Superior temporal gyrus (tissue), 1 donor: Measurements from ENCODE around the gene PGA3.
"Not testable (repeated sequence)": the region's sequence is repeated elsewhere in the genome, so short reads cannot be mapped to it uniquely, and the experiment has no call there.

Experiments used
- DNase-seq: peaks from one replicate; pipeline ENCODE4 v3.0.0-alpha.2; 2016; ENCODE audit errors: extremely low spot score

Gene PGA3

DNA sequence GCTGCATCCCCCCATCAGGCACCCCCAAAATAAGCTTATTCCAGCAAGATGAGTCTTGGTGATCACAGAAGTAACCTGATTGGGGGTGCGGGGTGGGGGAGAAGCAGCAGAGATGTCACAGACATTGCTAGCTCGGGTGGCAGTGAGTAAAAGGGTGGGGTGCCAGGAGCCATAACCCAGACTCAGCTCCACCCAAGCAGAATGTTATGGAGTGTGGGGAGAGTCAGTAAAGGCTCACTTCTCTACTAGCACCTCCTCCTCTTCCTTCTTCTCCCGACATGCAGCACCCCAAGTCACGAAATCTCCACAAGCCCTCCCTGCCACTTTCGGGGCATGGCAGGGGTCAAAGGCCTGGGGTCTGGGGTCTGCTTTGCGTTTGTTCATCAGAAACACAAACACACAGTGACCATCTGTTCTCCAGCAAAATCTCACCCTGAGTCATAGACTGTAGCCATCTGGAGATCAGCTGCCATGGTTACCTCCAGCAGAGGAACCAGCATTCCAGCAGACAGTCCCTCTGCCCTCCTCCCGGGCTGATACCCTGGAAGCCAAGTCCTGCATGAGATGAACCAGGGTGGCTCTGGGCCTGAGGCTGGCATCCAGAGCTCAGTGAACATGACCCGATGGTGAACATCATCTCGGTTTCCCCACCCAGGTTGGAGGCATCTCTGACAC, 4.5 kb downstream of the PGA3 start:
- not testable (repeated sequence) for DNase-seq

DNA sequence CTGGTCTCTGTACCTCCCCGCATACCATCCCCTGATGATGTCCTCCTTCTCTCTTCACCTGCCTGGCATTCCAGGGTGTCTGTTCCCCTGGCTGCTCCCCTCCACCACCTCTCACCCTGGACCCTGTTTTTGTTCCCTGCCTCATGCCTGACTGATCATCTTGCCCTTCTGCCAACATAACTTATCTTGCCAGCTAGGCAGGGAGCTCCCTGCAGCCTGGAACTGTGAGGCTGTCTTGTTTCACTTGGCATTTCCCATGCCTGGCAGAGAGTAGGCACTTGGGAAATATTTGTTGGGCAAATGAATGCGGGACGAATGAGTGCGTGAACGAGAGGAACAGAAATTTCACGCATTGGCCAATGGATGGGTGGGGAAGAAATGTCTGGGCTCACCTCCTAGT, 7.3 kb downstream of the PGA3 start:
- DNase-seq = not testable (repeated sequence)

- not testable (repeated sequence) for DNase-seq
Observed at GRCh38 chr11:61211327-61211952, 8.1 kb downstream of the PGA3 start.

GRCh38 chr11:61212202-61212601, 8.9 kb downstream of the PGA3 start:
- not testable (repeated sequence) for DNase-seq

DNA sequence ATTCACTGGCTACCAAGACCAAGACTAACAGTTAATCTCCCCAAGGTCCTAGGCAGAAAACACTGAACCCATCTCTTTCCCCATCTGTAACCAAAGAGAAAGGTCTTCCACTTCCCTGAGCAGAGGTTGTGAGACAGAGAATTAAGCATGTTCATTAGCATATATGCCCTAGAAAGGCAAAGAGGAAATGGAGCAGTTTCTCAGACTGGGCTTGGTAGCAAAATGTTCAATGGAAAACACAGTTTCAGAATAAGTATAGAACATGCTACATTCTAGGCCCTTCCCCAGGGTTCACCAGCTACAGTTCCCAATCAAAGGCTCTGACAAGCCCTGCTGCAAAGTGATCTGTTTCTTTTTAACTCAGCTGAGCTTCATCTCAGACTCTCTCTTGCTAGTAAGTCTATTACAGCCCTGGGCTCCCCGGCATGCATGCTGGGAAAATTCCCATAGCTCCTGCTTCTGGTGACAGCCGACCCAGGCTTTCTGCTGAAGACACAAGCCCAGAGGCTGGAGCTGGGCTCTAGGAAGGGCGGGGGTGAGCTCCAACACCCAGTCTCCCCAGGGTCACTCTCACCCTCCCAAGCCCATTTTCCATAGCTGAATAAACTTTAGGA, 10.5 kb downstream of the PGA3 start:
- DNase-seq = not testable (repeated sequence)

DNA sequence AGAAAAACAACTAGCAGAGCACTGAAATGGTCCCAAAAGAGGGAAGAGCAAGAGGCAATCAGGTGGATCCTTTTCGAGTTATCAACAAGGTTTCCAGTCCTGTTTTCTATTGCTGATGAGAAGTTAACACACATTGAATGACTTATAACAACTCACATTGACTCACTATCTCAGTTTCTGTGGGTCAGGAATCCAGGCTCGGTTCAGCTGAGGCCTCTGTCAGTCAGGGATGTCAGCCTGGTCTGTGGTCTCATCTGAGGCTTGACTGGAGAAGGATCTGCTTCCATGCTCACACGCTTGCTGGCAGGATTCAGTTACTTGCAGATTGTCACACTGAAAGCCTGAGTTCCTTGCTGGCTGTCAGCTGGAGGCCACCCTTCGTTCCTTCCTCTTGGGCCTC, 15.0 kb downstream of the PGA3 start:
- DNase-seq = not testable (repeated sequence)

DNA sequence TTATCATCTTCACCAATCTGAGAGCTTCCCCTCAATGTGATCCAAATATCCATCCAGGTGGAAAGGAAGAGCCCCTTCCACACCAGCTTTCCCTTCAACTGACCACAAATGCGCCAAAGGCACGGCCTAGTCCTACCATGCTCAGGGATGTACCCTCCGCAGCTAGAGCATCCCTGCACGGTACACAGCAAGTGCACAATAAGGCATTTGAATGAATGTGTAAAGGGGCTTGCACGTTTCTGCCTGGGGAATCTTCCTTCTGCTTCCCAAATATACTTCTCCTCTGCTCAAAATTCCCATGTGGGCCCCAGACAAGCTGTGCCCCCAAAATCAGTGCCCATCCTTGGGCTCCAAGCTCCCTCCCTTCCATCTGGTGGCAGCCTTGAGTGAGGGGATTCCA, 15.7 kb downstream of the PGA3 start:
- DNase-seq = not testable (repeated sequence)

DNA sequence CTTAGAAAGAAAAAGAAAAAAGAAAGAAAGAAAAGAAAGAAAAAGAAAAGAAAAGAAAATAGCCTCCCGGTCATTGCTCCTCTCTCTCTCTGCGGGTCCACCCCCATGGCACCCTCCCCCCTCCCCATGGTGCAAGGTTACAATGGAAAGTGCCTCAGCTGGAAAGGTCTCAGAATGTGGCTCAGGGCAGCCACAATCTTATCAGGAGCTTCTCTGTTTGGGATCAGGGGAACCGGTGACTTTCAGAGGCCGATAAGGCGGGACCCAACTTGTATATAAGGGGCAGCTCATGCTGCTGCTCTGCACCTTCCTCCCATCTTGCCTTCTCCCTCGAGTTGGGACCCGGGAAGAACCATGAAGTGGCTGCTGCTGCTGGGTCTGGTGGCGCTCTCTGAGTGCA, 18.7 kb downstream of the PGA3 start, which contains the start of gene PGA4:
PGA4 (plus strand) TSS at position 301 of the 400 bp plus-strand sequence; CDS start at position 355, 54 bp downstream.
- DNase-seq = not testable (repeated sequence)

- DNase-seq = not testable (repeated sequence)
Observed at GRCh38 chr11:61222692-61223091, 19.4 kb downstream of the PGA3 start.

DNA sequence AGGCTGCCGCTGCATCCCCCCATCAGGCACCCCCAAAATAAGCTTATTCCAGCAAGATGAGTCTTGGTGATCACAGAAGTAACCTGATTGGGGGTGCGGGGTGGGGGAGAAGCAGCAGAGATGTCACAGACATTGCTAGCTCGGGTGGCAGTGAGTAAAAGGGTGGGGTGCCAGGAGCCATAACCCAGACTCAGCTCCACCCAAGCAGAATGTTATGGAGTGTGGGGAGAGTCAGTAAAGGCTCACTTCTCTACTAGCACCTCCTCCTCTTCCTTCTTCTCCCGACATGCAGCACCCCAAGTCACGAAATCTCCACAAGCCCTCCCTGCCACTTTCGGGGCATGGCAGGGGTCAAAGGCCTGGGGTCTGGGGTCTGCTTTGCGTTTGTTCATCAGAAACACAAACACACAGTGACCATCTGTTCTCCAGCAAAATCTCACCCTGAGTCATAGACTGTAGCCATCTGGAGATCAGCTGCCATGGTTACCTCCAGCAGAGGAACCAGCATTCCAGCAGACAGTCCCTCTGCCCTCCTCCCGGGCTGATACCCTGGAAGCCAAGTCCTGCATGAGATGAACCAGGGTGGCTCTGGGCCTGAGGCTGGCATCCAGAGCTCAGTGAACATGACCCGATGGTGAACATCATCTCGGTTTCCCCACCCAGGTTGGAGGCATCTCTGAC, 23.3 kb downstream of the PGA3 start:
- DNase-seq = not testable (repeated sequence)

GRCh38 chr11:61229458-61229857, 26.1 kb downstream of the PGA3 start:
- not testable (repeated sequence) for DNase-seq

DNA sequence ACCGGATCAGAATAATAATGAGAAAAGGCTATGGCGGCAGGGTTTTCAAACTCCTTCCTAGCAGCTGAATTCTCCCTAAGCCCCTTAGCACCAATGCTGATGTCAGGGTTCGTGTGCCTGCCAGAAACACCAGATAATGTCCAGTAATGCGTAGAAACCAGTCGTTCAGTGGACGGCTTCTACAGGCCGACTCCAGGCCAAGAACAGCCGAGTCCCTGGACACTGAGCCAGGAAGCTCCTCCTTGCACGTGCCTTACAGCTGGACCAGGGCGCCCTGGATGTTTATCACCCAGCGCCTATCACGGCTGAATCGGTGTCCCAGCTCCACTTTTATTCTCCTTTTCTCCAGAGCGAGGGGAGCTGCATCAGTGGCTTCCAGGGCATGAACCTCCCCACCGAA, 27.7 kb downstream of the PGA3 start:
- DNase-seq = not testable (repeated sequence)

DNA sequence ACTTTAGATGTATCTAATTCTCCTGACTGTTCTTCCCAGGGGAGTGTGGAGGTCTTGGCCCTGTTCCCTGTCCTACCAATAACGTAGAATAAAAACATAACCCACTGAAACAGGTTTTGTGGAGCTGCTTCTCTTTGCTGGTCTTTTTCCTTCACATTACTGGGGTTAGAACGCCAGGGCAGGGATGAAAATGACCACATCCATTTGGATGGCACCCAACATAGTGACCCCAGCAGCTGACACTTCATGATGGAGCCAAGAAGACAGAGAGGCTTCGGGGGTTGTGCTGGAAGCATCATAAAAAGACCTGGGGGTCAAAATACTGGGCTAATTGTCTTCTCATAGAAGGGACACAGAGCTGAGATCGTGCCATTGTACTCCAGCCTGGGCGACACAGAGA, 28.3 kb downstream of the PGA3 start:
- not testable (repeated sequence) for DNase-seq

- DNase-seq = not testable (repeated sequence)
Observed at GRCh38 chr11:61232548-61233145, 29.3 kb downstream of the PGA3 start.

DNA sequence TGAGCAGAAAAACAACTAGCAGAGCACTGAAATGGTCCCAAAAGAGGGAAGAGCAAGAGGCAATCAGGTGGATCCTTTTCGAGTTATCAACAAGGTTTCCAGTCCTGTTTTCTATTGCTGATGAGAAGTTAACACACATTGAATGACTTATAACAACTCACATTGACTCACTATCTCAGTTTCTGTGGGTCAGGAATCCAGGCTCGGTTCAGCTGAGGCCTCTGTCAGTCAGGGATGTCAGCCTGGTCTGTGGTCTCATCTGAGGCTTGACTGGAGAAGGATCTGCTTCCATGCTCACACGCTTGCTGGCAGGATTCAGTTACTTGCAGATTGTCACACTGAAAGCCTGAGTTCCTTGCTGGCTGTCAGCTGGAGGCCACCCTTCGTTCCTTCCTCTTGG, 33.8 kb downstream of the PGA3 start:
- DNase-seq = not testable (repeated sequence)

DNA sequence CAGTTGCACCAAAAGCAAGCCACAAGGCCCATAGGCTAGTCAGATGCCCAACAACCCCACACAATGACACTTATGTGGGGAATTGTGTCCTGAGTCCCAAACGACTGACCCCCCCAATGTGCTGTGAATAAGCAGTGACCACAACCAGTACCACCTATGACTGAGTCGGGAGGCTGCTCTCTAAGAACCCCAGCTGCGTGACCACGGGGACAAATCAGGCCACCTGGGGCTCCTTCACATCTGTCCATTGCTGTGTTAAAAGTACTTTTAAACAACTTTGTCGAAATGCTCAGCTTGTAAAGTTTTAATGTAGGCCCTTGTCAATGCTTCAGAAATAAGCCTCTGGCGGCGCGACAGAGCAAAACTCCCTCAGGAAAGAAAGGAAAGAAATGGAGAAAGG, 37.0 kb downstream of the PGA3 start:
- not testable (repeated sequence) for DNase-seq

GRCh38 chr11:61240875-61241274, 37.6 kb downstream of the PGA3 start, which contains the start of gene PGA5:
Gene PGA5, plus strand, starts transcription at chr11:61241175. Its CDS starts 52 bp downstream, at chr11:61241227.
- not testable (repeated sequence) for DNase-seq

GRCh38 chr11:61241526-61241925, 38.2 kb downstream of the PGA3 start:
- DNase-seq = not testable (repeated sequence)

DNA sequence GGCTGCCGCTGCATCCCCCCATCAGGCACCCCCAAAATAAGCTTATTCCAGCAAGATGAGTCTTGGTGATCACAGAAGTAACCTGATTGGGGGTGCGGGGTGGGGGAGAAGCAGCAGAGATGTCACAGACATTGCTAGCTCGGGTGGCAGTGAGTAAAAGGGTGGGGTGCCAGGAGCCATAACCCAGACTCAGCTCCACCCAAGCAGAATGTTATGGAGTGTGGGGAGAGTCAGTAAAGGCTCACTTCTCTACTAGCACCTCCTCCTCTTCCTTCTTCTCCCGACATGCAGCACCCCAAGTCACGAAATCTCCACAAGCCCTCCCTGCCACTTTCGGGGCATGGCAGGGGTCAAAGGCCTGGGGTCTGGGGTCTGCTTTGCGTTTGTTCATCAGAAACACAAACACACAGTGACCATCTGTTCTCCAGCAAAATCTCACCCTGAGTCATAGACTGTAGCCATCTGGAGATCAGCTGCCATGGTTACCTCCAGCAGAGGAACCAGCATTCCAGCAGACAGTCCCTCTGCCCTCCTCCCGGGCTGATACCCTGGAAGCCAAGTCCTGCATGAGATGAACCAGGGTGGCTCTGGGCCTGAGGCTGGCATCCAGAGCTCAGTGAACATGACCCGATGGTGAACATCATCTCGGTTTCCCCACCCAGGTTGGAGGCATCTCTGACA, 42.1 kb downstream of the PGA3 start:
- DNase-seq = not testable (repeated sequence)

- not testable (repeated sequence) for DNase-seq
Observed at GRCh38 chr11:61248071-61248470, 44.8 kb downstream of the PGA3 start.

DNA sequence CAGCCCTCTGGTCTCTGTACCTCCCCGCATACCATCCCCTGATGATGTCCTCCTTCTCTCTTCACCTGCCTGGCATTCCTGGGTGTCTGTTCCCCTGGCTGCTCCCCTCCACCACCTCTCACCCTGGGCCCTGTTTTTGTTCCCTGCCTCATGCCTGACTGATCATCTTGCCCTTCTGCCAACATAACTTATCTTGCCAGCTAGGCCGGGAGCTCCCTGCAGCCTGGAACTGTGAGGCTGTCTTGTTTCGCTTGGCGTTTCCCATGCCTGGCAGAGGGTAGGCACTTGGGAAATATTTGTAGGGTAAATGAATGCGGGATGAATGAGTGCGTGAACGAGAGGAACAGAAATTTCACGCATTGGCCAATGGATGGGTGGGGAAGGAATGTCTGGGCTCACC, 45.9 kb downstream of the PGA3 start:
- DNase-seq = not testable (repeated sequence)
